ENCODE data around the gene RFX4.

The RFX4 gene

DNA sequence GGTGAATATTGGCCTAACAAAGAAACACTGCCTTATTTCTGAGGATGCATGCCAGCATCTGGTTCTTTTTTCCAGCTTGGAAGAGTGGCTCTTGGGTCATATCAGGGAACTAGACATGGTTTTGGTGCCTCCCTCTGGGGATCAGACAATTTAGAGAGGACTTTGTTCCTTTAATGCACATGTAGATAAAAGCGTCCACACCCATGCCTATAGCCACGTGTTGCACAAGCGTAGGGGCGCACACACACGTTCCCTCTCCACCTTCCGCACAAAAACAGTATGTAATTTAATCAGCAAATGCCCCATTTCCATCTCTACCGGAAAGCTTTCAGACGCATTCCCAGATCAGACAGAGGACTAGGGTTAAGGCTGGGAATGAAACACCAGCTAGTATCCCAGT lies 130.0 kb downstream of the RFX4 start:
- no peak overlapping the region for H3K4me3 ChIP-seq (replicated peaks; ENCODE audit: insufficient read depth, low read length)
- no peak overlapping the region for H3K27ac ChIP-seq (replicated peaks)
- no peak for TF ChIP-seq GABPA (IDR thresholded peaks at IDR 0.05; ENCODE audit: low read depth)
- TF ChIP-seq, protein P1, sequence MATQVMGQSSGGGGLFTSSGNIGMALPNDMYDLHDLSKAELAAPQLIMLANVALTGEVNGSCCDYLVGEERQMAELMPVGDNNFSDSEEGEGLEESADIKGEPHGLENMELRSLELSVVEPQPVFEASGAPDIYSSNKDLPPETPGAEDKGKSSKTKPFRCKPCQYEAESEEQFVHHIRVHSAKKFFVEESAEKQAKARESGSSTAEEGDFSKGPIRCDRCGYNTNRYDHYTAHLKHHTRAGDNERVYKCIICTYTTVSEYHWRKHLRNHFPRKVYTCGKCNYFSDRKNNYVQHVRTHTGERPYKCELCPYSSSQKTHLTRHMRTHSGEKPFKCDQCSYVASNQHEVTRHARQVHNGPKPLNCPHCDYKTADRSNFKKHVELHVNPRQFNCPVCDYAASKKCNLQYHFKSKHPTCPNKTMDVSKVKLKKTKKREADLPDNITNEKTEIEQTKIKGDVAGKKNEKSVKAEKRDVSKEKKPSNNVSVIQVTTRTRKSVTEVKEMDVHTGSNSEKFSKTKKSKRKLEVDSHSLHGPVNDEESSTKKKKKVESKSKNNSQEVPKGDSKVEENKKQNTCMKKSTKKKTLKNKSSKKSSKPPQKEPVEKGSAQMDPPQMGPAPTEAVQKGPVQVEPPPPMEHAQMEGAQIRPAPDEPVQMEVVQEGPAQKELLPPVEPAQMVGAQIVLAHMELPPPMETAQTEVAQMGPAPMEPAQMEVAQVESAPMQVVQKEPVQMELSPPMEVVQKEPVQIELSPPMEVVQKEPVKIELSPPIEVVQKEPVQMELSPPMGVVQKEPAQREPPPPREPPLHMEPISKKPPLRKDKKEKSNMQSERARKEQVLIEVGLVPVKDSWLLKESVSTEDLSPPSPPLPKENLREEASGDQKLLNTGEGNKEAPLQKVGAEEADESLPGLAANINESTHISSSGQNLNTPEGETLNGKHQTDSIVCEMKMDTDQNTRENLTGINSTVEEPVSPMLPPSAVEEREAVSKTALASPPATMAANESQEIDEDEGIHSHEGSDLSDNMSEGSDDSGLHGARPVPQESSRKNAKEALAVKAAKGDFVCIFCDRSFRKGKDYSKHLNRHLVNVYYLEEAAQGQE (IDR thresholded peaks at IDR 0.05; ENCODE audit: insufficient replicate concordance, low read depth) = no peak
- TF ChIP-seq, protein P2, sequence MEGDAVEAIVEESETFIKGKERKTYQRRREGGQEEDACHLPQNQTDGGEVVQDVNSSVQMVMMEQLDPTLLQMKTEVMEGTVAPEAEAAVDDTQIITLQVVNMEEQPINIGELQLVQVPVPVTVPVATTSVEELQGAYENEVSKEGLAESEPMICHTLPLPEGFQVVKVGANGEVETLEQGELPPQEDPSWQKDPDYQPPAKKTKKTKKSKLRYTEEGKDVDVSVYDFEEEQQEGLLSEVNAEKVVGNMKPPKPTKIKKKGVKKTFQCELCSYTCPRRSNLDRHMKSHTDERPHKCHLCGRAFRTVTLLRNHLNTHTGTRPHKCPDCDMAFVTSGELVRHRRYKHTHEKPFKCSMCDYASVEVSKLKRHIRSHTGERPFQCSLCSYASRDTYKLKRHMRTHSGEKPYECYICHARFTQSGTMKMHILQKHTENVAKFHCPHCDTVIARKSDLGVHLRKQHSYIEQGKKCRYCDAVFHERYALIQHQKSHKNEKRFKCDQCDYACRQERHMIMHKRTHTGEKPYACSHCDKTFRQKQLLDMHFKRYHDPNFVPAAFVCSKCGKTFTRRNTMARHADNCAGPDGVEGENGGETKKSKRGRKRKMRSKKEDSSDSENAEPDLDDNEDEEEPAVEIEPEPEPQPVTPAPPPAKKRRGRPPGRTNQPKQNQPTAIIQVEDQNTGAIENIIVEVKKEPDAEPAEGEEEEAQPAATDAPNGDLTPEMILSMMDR (IDR thresholded peaks at IDR 0.05; ENCODE audit: insufficient read depth, low read length) = no peak
- TF ChIP-seq POLR2AphosphoS5 (IDR thresholded peaks at IDR 0.05; ENCODE audit: low read depth) = no peak
- TF ChIP-seq SPI1 (IDR thresholded peaks at IDR 0.05; ENCODE audit: borderline replicate concordance, low read depth) = no peak
- no peak for DNase-seq (ENCODE audit: low read depth in 1 of 2, low spot score in 1 of 2)
- H3K27me3 ChIP-seq (ENCODE audit: insufficient read depth, poor library complexity, severe bottlenecking) = peaks cover 17% of the 10 kb centered on the region

DNA sequence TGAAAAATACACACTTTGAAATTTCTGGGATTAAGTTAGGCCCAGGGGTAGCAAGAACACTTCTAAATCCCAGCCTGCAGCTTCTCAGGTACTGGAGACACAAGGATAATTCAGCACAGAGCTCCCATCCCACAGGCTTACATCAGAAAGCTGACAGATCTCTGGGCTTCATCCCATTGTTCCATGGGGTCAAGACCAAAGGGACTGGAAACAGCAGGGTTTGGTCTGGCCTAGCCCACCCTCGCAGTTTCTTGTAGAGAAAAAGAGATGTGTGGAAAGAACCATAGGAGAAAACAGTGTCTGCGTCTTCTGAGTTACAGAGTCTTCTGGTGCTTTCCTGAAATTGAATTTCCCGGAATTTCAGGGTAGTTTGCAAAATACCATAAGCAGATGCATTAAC lies 132.1 kb downstream of the RFX4 start:
- TF ChIP-seq, protein P1 (IDR thresholded peaks at IDR 0.05; ENCODE audit: insufficient replicate concordance, low read depth) = no peak
- H3K4me3 ChIP-seq (replicated peaks; ENCODE audit: insufficient read depth, low read length) = no peak overlapping the region
- H3K27ac ChIP-seq (replicated peaks) = no peak overlapping the region
- no peak for DNase-seq (ENCODE audit: low read depth in 1 of 2, low spot score in 1 of 2)
- peaks cover 13% of the 10 kb centered on the region for H3K27me3 ChIP-seq (ENCODE audit: insufficient read depth, poor library complexity, severe bottlenecking)

DNA sequence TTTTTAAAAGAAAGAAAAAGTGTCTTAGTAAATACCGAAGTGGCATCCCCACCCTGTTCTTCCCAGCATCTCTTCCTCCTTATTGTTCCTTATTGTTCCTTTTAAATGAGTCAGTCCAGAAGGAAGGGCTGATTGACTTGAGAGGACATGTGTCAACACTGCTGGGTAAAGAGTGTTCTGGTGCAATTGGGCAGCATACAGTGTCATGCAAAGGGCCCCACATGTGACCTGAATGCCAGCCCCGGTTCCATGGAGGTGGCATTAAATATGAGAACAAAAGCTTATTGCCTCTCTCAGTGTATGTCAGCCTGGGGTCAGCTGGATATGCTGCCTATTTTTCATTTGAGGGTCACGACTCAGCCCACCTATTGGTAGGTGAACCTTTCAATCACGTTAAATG lies 132.8 kb downstream of the RFX4 start:
- H3K4me3 ChIP-seq (replicated peaks; ENCODE audit: insufficient read depth, low read length) = no peak overlapping the region
- no peak overlapping the region for H3K27ac ChIP-seq (replicated peaks)
- peaks cover 11% of the 10 kb centered on the region for H3K27me3 ChIP-seq (ENCODE audit: insufficient read depth, poor library complexity, severe bottlenecking)
- DNase-seq (ENCODE audit: low read depth in 1 of 2, low spot score in 1 of 2) = no peak
- no peak for TF ChIP-seq SPI1 (IDR thresholded peaks at IDR 0.05; ENCODE audit: borderline replicate concordance, low read depth)
- no peak for TF ChIP-seq POLR2AphosphoS5 (IDR thresholded peaks at IDR 0.05; ENCODE audit: low read depth)
- TF ChIP-seq, protein P2 (IDR thresholded peaks at IDR 0.05; ENCODE audit: insufficient read depth, low read length) = no peak
- TF ChIP-seq GABPA (IDR thresholded peaks at IDR 0.05; ENCODE audit: low read depth) = no peak
- TF ChIP-seq, protein P1 (IDR thresholded peaks at IDR 0.05; ENCODE audit: insufficient replicate concordance, low read depth) = no peak

DNA sequence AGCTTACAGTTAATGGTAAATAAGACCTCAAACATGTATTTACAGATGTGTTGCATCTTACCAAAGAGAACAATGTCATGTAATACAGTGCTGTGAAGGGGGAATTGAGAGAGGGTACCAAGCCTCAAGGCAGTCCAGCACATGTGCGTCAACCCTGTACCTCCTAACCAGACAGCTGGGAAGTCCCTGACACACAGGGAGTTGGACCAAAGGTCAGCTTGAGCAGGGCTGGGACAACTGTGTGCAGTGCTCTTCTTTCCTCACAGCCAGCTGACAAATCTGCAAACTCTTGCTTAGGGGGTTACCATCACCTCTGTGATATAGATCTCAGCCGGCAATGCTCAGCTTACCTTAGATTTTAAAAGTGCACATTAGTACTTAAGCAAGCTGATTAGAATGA lies 134.9 kb downstream of the RFX4 start:
- TF ChIP-seq GABPA (IDR thresholded peaks at IDR 0.05; ENCODE audit: low read depth) = no peak
- TF ChIP-seq, protein P1 (IDR thresholded peaks at IDR 0.05; ENCODE audit: insufficient replicate concordance, low read depth) = no peak
- no peak for TF ChIP-seq POLR2AphosphoS5 (IDR thresholded peaks at IDR 0.05; ENCODE audit: low read depth)
- no peak for TF ChIP-seq SPI1 (IDR thresholded peaks at IDR 0.05; ENCODE audit: borderline replicate concordance, low read depth)
- TF ChIP-seq, protein P2 (IDR thresholded peaks at IDR 0.05; ENCODE audit: insufficient read depth, low read length) = no peak
- Histone ChIP-seq H3K27ac (replicated peaks) (no peak overlapping the region), H3K4me3 (replicated peaks; ENCODE audit: insufficient read depth, low read length) (no peak overlapping the region), H3K27me3 (ENCODE audit: insufficient read depth, poor library complexity, severe bottlenecking) (peaks cover 7% of the 10 kb centered on the region)
- no peak for DNase-seq (ENCODE audit: low read depth in 1 of 2, low spot score in 1 of 2)

Measured in HL-60 (cell line).